ENCODE data around the gene CAMK2B. TPM values are rescaled to one million over a fixed set of nuclear protein-coding genes. Genes with fewer than 3 reads are reported as not detected.
A peak's percentile ranks its signal among the peaks of the same experiment; 100 is the strongest.

CAMK2B gene
- total and polyA plus RNA-seq, 2 of the 13 experiments (the other 11 are each of a cell fraction or from before 2014, with no cell fraction given) = 0.27 to 0.48 TPM

DNA sequence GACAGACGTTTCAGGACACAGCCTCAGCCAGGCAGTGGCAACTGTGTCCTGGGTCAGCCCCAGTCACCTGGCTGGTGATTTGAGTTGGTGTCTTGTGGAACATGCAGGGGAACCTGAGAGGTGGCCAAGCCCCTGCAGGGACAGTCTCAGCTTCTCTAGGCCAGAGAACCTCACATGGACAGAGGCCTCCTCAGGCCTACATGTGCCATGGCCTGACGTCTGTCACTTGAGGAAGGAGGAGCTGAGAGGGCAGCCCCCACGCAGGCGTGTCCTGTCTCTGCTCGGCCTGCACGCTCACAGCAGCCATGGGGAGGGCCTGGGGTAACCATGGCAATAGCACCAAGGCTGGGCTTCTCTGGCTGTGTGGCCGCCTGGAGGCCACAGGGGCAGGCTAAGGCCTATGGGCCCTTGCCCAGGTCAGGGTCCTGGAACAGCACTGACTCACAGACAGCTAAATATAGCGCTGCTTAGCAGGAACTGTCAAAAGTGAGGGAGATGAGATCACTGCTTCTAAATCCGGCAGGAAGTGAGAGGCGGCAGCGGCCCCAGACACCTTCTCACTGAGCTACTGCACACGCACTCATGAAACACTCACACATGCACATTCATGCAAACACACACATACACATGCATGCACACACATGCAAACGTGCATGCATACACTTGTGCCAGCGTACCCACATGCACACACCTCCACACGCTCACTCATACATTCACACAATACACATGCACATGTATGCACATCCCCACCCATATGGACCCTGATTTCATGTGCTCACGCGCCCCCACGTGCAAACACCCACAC lies 67.6 kb downstream of the CAMK2B start (continued):
- TF ChIP-seq ZNF232 (CRISPR knock-in tag; IDR thresholded peaks at IDR 0.05; ENCODE audit: borderline replicate concordance) (no peak), ZNF205 (CRISPR knock-in tag; IDR thresholded peaks at IDR 0.05) (no peak), ZNF121 (CRISPR knock-in tag; IDR thresholded peaks at IDR 0.05) (no peak), TCF7L2 (IDR thresholded peaks at IDR 0.05; ENCODE audit: low read depth, low read length) (no peak), ARNT2 (CRISPR knock-in tag; IDR thresholded peaks at IDR 0.05; ENCODE audit: low read depth) (no peak), NAIF1 (CRISPR knock-in tag; IDR thresholded peaks at IDR 0.05; ENCODE audit: borderline replicate concordance) (no peak), SP1 (IDR thresholded peaks at IDR 0.05) (no peak), SP1 (CRISPR knock-in tag; IDR thresholded peaks at IDR 0.05) (no peak), JUN (CRISPR knock-in tag; IDR thresholded peaks at IDR 0.05) (peak; percentile 45; the same call in 1 of the 2 replicates), PCBP1 (IDR thresholded peaks at IDR 0.05; ENCODE audit: borderline replicate concordance, low read depth, low read length) (no peak), SAP130 (CRISPR knock-in tag; IDR thresholded peaks at IDR 0.05; ENCODE audit: low read depth) (peak; percentile 69), ZNF713 (CRISPR knock-in tag; IDR thresholded peaks at IDR 0.05) (no peak), TFAP4 (IDR thresholded peaks at IDR 0.05; ENCODE audit: borderline replicate concordance, low read depth) (no peak), TRIM24 (CRISPR knock-in tag; IDR thresholded peaks at IDR 0.05) (no peak), ZBTB10 (CRISPR knock-in tag; IDR thresholded peaks at IDR 0.05; ENCODE audit: borderline replicate concordance) (no peak), NKX3-1 (CRISPR knock-in tag; IDR thresholded peaks at IDR 0.05) (no peak), ZNF841 (CRISPR knock-in tag; IDR thresholded peaks at IDR 0.05; ENCODE audit: borderline replicate concordance) (no peak)
- TF ChIP-seq, protein P1, sequence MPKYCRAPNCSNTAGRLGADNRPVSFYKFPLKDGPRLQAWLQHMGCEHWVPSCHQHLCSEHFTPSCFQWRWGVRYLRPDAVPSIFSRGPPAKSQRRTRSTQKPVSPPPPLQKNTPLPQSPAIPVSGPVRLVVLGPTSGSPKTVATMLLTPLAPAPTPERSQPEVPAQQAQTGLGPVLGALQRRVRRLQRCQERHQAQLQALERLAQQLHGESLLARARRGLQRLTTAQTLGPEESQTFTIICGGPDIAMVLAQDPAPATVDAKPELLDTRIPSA (CRISPR knock-in tag; IDR thresholded peaks at IDR 0.05; ENCODE audit: borderline replicate concordance) = no peak
- TF ChIP-seq, protein P2, sequence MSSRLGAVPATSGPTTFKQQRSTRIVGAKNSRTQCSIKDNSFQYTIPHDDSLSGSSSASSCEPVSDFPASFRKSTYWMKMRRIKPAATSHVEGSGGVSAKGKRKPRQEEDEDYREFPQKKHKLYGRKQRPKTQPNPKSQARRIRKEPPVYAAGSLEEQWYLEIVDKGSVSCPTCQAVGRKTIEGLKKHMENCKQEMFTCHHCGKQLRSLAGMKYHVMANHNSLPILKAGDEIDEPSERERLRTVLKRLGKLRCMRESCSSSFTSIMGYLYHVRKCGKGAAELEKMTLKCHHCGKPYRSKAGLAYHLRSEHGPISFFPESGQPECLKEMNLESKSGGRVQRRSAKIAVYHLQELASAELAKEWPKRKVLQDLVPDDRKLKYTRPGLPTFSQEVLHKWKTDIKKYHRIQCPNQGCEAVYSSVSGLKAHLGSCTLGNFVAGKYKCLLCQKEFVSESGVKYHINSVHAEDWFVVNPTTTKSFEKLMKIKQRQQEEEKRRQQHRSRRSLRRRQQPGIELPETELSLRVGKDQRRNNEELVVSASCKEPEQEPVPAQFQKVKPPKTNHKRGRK (CRISPR knock-in tag; IDR thresholded peaks at IDR 0.05) = no peak
- TF ChIP-seq, protein P3, sequence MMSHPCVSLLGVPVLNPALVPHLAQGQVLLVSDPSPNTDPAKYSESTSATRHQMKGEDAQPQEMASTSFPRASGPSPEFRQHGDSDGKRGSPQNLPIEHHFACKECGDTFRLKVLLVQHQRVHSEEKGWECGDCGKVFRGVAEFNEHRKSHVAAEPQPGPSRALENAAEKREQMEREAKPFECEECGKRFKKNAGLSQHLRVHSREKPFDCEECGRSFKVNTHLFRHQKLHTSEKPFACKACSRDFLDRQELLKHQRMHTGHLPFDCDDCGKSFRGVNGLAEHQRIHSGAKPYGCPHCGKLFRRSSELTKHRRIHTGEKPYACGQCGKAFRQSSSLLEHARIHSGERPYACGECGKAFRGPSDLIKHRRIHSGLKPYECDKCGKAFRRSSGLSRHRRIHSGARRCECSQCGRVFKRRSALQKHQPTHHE (CRISPR knock-in tag; IDR thresholded peaks at IDR 0.05; ENCODE audit: borderline replicate concordance) = no peak
- TF ChIP-seq, protein P4, sequence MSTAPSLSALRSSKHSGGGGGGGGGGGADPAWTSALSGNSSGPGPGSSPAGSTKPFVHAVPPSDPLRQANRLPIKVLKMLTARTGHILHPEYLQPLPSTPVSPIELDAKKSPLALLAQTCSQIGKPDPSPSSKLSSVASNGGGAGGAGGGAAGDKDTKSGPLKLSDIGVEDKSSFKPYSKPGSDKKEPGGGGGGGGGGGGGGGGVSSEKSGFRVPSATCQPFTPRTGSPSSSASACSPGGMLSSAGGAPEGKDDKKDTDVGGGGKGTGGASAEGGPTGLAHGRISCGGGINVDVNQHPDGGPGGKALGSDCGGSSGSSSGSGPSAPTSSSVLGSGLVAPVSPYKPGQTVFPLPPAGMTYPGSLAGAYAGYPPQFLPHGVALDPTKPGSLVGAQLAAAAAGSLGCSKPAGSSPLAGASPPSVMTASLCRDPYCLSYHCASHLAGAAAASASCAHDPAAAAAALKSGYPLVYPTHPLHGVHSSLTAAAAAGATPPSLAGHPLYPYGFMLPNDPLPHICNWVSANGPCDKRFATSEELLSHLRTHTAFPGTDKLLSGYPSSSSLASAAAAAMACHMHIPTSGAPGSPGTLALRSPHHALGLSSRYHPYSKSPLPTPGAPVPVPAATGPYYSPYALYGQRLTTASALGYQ (CRISPR knock-in tag; IDR thresholded peaks at IDR 0.05) = no peak
